ENCODE results near the gene AP1M2.

DNA sequence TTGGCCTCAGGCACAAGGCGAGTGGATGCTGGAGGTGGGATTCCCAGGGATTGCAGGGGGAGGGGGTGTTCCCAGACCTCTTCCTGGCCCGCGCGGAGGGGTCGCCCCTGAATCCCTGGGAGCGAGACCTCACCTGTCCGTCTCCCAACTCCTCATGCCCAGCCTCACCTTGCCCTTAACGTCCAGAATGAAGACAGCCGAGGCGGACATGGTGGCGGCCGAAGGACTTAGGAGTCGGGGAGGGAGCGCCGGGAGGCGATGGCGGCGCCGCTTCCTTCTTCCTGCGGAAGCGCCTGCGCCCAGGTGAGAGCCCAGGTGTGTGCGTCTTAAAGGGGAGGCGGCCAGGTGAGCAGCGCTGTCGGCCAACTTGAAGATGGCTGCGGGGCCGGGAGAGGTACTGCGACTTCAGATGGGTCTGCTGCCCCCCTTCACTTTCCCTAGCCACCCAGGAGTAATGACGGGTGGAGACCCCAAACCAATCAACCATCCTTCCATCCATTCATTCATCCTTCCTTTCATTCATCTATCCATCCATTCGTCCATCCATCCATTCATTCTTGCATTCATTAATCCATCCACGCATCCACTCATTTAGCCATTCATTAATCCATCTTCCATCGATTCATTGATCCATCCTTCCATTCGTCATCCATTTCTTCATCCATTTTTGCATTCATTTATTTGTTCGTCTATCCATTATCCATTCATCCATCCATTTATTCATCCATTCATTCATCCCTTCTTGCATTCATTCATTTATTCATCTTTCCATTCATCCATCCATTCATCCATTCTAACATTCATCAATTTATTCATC is at the start of gene AP1M2:
- TF ChIP-seq, protein P1, sequence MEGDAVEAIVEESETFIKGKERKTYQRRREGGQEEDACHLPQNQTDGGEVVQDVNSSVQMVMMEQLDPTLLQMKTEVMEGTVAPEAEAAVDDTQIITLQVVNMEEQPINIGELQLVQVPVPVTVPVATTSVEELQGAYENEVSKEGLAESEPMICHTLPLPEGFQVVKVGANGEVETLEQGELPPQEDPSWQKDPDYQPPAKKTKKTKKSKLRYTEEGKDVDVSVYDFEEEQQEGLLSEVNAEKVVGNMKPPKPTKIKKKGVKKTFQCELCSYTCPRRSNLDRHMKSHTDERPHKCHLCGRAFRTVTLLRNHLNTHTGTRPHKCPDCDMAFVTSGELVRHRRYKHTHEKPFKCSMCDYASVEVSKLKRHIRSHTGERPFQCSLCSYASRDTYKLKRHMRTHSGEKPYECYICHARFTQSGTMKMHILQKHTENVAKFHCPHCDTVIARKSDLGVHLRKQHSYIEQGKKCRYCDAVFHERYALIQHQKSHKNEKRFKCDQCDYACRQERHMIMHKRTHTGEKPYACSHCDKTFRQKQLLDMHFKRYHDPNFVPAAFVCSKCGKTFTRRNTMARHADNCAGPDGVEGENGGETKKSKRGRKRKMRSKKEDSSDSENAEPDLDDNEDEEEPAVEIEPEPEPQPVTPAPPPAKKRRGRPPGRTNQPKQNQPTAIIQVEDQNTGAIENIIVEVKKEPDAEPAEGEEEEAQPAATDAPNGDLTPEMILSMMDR (IDR thresholded peaks at IDR 0.05) = no peak
- no peak for TF ChIP-seq POLR2A (IDR thresholded peaks at IDR 0.05)

Data from esophagus squamous epithelium (tissue), 4 donors.